Tibial nerve (tissue), 4 donors: ENCODE measurements around the gene CR1L.

ENCODE experiments used
- EP300 ChIP-seq, 2 donors: sonication (generic); formaldehyde crosslinking; IDR thresholded peaks; one replicate each; pipeline ENCODE4 v1.6.1; 2017; ENCODE audit warnings: antibody characterized with exemption in 2 of 2, mild to moderate bottlenecking in 1 of 2
- POLR2A ChIP-seq, 2 donors: fragments of 450-650 bp; IDR thresholded peaks; one replicate each; pipeline ENCODE4 v1.6.1; 2017; ENCODE audit warnings: antibody characterized with exemption in 2 of 2, mild to moderate bottlenecking in 2 of 2, moderate library complexity in 2 of 2
- TF ChIP-seq, protein P1 (sequence below), 5 experiments: fragments of 200-600 bp in 3 of 5; fragments of 450-650 bp in 2 of 5; sonication (generic) in 3 of 5; IDR thresholded peaks; one replicate each; pipeline ENCODE4 v1.5.1; 2016 to 2019; ENCODE audit warnings: antibody characterized with exemption in 5 of 5, mild to moderate bottlenecking in 3 of 5, moderate library complexity in 2 of 5

- TF ChIP-seq, protein P1, sequence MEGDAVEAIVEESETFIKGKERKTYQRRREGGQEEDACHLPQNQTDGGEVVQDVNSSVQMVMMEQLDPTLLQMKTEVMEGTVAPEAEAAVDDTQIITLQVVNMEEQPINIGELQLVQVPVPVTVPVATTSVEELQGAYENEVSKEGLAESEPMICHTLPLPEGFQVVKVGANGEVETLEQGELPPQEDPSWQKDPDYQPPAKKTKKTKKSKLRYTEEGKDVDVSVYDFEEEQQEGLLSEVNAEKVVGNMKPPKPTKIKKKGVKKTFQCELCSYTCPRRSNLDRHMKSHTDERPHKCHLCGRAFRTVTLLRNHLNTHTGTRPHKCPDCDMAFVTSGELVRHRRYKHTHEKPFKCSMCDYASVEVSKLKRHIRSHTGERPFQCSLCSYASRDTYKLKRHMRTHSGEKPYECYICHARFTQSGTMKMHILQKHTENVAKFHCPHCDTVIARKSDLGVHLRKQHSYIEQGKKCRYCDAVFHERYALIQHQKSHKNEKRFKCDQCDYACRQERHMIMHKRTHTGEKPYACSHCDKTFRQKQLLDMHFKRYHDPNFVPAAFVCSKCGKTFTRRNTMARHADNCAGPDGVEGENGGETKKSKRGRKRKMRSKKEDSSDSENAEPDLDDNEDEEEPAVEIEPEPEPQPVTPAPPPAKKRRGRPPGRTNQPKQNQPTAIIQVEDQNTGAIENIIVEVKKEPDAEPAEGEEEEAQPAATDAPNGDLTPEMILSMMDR (IDR thresholded peaks at IDR 0.05), result no peak
- TF ChIP-seq POLR2A (IDR thresholded peaks at IDR 0.05) (no peak), EP300 (IDR thresholded peaks at IDR 0.05) (no peak)
These were observed 4.3 kb downstream of the CR1L start for GRCh38 chr1:207649210-207649753.
